Measurements from ENCODE around the gene OR4C46.
"Not testable (repeated sequence)": the region's sequence is repeated elsewhere in the genome, so short reads cannot be mapped to it uniquely, and the experiment has no call there.

Gene OR4C46

GRCh38 chr11:54603898-54604297, at the start of gene OR4C46:
TSS of gene OR4C46 (minus strand) at chr11:54603998. CDS start at chr11:54603998, 0 bp downstream.
- no peak for DNase-seq (ENCODE audit: low read depth, low spot score)
- H3K27ac ChIP-seq, result no peak within 1 kb of the TSS

GRCh38 chr11:54645606-54646005, 41.8 kb upstream of the OR4C46 start:
- DNase-seq (ENCODE audit: low read depth, low spot score); H3K27ac ChIP-seq: not testable (repeated sequence)

GRCh38 chr11:54561439-54561838, 42.4 kb downstream of the OR4C46 start:
- not testable (repeated sequence) for DNase-seq (ENCODE audit: low read depth, low spot score); H3K27ac ChIP-seq

GRCh38 chr11:54558919-54559318, 44.9 kb downstream of the OR4C46 start:
- no peak overlapping the region for H3K27ac ChIP-seq
- no peak for DNase-seq (ENCODE audit: low read depth, low spot score)

- no peak overlapping the region for H3K27ac ChIP-seq
- no peak for DNase-seq (ENCODE audit: low read depth, low spot score)
Measured at GRCh38 chr11:54558407-54558806, 45.4 kb downstream of the OR4C46 start.
